Mesothelial cell of epicardium (in vitro differentiated cells): ENCODE measurements around the gene SPRED1. TPM values are rescaled to one million over a fixed set of nuclear protein-coding genes. Genes with fewer than 3 reads are reported as not detected.

Experiments used
- DNase-seq, 2 experiments: peaks; one replicate each; pipeline ENCODE4 v3.0.0; 2021; ENCODE audit warnings: low spot score in 2 of 2; ENCODE audit not compliant: unreplicated experiment in 2 of 2
- H3K27ac Mint-ChIP-seq: 2 replicates; pipeline ENCODE4 v1.8.0; 2021; ENCODE audit warnings: mixed read lengths
- H3K27me3 Mint-ChIP-seq: 2 replicates; pipeline ENCODE4 v1.8.0; 2021; ENCODE audit warnings: low read depth, mixed read lengths
- H3K36me3 Mint-ChIP-seq: 2 replicates; pipeline ENCODE4 v1.8.0; 2021; ENCODE audit warnings: mixed read lengths
- H3K4me1 Mint-ChIP-seq: 2 replicates; pipeline ENCODE4 v1.8.0; 2021; ENCODE audit warnings: mixed read lengths
- H3K4me3 Mint-ChIP-seq: 2 replicates; pipeline ENCODE4 v1.8.0; 2021; ENCODE audit warnings: mild to moderate bottlenecking, moderate library complexity, mixed read lengths
- H3K9me3 Mint-ChIP-seq: 2 replicates; pipeline ENCODE4 v1.8.0; 2021; ENCODE audit warnings: mixed read lengths
- CTCF ChIP-seq: fragments of 200-600 bp; sonication (generic); IDR thresholded peaks from one replicate; pipeline ENCODE4 v1.5.0; 2021; ENCODE audit warnings: antibody characterized with exemption; ENCODE audit not compliant: unreplicated experiment
- total RNA-seq: library from RNA; stranded (reverse); gene quantifications from 3 replicates; pipeline ENCODE4 v1.2.1, GENCODE V29; 2021

SPRED1 gene
- total RNA-seq: 36.3 to 39.9 TPM (median 36.7 TPM) in 3 replicates

DNA sequence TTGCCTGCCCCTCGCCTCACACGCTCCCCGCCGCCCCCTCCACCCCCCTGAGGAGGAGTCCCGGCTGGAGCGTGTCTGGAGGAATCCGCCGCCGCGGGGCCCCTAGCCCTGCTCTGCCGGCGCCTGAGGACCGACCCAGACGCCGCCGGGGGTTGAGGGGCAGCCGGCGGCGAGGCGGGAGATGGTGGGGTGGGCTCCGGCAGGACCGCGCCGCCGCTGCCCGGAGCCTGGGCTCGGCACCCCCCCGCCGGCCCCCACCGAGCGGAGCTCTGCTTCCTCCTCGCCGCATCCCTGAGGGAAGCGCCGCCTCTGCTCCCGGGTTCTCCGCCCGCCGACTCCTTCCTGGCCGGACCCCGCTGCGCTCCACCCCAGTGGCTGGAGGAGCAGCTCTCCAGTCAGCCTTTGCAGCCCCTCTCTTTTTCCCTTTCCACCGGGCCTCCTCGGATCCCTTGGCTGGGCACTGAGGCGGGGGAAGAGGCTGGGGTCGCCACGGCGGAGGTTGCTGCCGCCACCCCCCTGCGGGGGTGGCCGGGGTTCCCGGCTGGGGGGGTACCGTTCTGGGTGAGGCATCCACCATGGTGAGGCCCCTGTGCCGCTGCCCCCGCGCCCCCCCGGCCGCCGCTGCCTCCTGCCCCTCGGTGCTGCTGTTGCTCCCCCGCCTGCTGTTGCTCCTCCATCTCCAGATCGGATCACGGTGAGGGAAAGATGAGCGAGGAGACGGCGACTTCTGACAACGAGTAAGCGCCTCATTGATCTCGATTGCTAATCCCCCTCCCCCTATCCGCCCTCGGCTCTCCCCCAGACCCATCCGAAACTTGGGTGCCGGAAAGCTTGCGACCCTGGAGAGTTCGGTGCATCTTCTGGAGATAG is at the start of gene SPRED1:
SPRED1 (plus strand) TSS at position 356 of the 870 bp plus-strand sequence; CDS start at position 706, 350 bp downstream.
- Mint-ChIP-seq H3K4me1 (peaks cover 46% of the 10 kb centered on the region), H3K36me3 (no peaks in the 10 kb centered on the region), H3K27me3 (peaks cover 7% of the 10 kb centered on the region), H3K9me3 (no peaks in the 10 kb centered on the region), H3K27ac (peak within 1 kb of the TSS; percentile 95), H3K4me3 (peak within 1 kb of the TSS; percentile 89)
- TF ChIP-seq CTCF: no peak
- peak; percentile 66 for DNase-seq

GRCh38 chr15:38205526-38206272 is 46.9 kb upstream of the SPRED1 start:
- H3K36me3 Mint-ChIP-seq: no peaks in the 10 kb centered on the region
- H3K4me1 Mint-ChIP-seq: peaks cover 50% of the 10 kb centered on the region
- DNase-seq: no peak
- no peak overlapping the region for H3K4me3 Mint-ChIP-seq
- H3K27me3 Mint-ChIP-seq: no peaks in the 10 kb centered on the region
- H3K9me3 Mint-ChIP-seq: peaks cover 8% of the 10 kb centered on the region
- no peak for TF ChIP-seq CTCF
- peak overlapping the region; percentile 26 for H3K27ac Mint-ChIP-seq

- Mint-ChIP-seq H3K27ac (no peak overlapping the region), H3K9me3 (peaks cover 12% of the 10 kb centered on the region)
- no peak for TF ChIP-seq CTCF
These were observed 45.0 kb upstream of the SPRED1 start for GRCh38 chr15:38207621-38208020.

DNA sequence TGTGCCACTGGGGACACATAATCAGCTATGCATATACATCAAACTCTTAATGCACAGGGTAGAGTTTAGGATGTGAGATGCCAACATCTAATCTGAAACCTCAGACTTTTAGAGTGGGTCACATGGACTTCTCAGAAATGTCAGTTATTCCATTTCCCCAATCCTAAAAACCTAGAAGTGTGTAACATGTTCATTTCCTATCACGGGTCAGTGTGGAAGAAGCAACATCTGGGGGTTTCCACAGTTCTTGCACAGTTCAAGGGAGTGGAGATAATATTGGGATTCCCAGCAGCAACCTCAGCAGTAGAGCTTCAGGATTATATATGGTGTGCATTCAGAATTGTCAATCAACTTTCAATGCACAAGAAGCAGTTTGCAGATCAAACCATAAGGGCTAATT is 44.4 kb upstream of the SPRED1 start:
- Mint-ChIP-seq H3K36me3 (no peaks in the 10 kb centered on the region), H3K4me3 (no peak overlapping the region), H3K4me1 (peaks cover 45% of the 10 kb centered on the region), H3K9me3 (peaks cover 10% of the 10 kb centered on the region), H3K27me3 (no peaks in the 10 kb centered on the region), H3K27ac (no peak overlapping the region)
- no peak for DNase-seq
- TF ChIP-seq CTCF: no peak

More at GRCh38 chr15:38207621-38208020, 45.0 kb upstream of the SPRED1 start:
- Mint-ChIP-seq H3K36me3 (no peaks in the 10 kb centered on the region), H3K4me3 (no peak overlapping the region), H3K27me3 (no peaks in the 10 kb centered on the region), H3K4me1 (peaks cover 39% of the 10 kb centered on the region)
- DNase-seq: no peak

- H3K27ac Mint-ChIP-seq: no peak overlapping the region
- H3K4me3 Mint-ChIP-seq: no peak overlapping the region
- H3K4me1 Mint-ChIP-seq: peaks cover 45% of the 10 kb centered on the region
These were observed 43.9 kb upstream of the SPRED1 start for GRCh38 chr15:38208779-38209178.

More at GRCh38 chr15:38208779-38209178, 43.9 kb upstream of the SPRED1 start:
- Mint-ChIP-seq H3K9me3 (peaks cover 6% of the 10 kb centered on the region), H3K36me3 (no peaks in the 10 kb centered on the region), H3K27me3 (no peaks in the 10 kb centered on the region)
- no peak for DNase-seq
- no peak for TF ChIP-seq CTCF
